K562 (cell line): ENCODE results near the gene SPINT4. TPM values are rescaled to one million over a fixed set of nuclear protein-coding genes. Genes with fewer than 3 reads are reported as not detected.

Experiments used
- ILK ChIP-seq: fragments of 450-650 bp; IDR thresholded peaks from 2 replicates; pipeline ENCODE4 v1.6.1; 2016; ENCODE audit warnings: missing genetic modification characterization, low read depth, mild to moderate bottlenecking, missing compliant biosample characterization, moderate library complexity, borderline replicate concordance
- LARP7 ChIP-seq: fragments of 450-650 bp; IDR thresholded peaks from 2 replicates; pipeline ENCODE4 v1.6.1; 2016
- LCOR ChIP-seq: sonication (generic); formaldehyde crosslinking; IDR thresholded peaks from 2 replicates; pipeline ENCODE4 v1.8.0; 2022; ENCODE audit warnings: mild to moderate bottlenecking, missing genetic modification reagents
- SIN3B ChIP-seq: fragments of 450-650 bp; IDR thresholded peaks from 2 replicates; pipeline ENCODE4 v1.6.1; 2017; ENCODE audit warnings: low read depth, mild to moderate bottlenecking, moderate library complexity
- TAL1 ChIP-seq: fragments of 450-650 bp; IDR thresholded peaks from 2 replicates; pipeline ENCODE4 v1.6.1; 2016; ENCODE audit warnings: mild to moderate bottlenecking
- YBX1 ChIP-seq: fragments of 450-650 bp; IDR thresholded peaks from 2 replicates; pipeline ENCODE4 v1.7.1; 2016; ENCODE audit warnings: mild to moderate bottlenecking
- polyA plus RNA-seq, 8 experiments: library from polyadenylated mRNA; depleted of rRNA in 4 of 8; stranded (reverse) in 5 of 8; unstranded in 3 of 8; fragments of >200 nt; fragmentation: Nextera tagmentation in 2 of 8; fragmentation: Illumina TruSeq in 1 of 8; extraction: Ambion mirVana in 2 of 8; extraction: Trizol in 1 of 8; gene quantifications; 2 replicates each; pipeline versions ENCODE4 v1.2.1 to v1.2.3, GENCODE V29; 2011 to 2014; ENCODE audit warnings: inconsistent platforms in 1 of 8, missing spikeins in 1 of 8
- total RNA-seq, 7 experiments: library from RNA; depleted of rRNA in 6 of 7; stranded (reverse); fragments of >200 nt in 6 of 7; fragmentation: Illumina TruSeq in 2 of 7; extraction: Trizol in 2 of 7; gene quantifications; 2 replicates each; pipeline versions ENCODE4 v1.2.1 to v1.2.3, GENCODE V29; 2011 to 2021; ENCODE audit warnings: low replicate concordance in 1 of 7
- TF ChIP-seq, protein P1 (sequence below): IDR thresholded peaks from 3 replicates; pipeline ENCODE4 v1.6.1; 2011; ENCODE audit warnings: borderline replicate concordance, mild to moderate bottlenecking, moderate library complexity; ENCODE audit not compliant: insufficient read length; ENCODE audit errors: extremely low read depth
- TF ChIP-seq, protein P2 (sequence below): fragments of 250-450 bp; sonication (Bioruptor Pico); IDR thresholded peaks from 2 replicates; pipeline ENCODE4 v1.8.0; 2021; ENCODE audit warnings: moderate library complexity, mild to moderate bottlenecking, inconsistent platforms
- TF ChIP-seq, protein P3 (sequence below): fragments of 450-650 bp; formaldehyde crosslinking; IDR thresholded peaks from 2 replicates; pipeline ENCODE4 v1.4.0; 2020; ENCODE audit warnings: mild to moderate bottlenecking, moderate library complexity

The SPINT4 gene
- total and polyA plus RNA-seq, 9 of the 15 experiments (the other 6 are each of a cell fraction or from before 2014, with no cell fraction given), result not detected

DNA sequence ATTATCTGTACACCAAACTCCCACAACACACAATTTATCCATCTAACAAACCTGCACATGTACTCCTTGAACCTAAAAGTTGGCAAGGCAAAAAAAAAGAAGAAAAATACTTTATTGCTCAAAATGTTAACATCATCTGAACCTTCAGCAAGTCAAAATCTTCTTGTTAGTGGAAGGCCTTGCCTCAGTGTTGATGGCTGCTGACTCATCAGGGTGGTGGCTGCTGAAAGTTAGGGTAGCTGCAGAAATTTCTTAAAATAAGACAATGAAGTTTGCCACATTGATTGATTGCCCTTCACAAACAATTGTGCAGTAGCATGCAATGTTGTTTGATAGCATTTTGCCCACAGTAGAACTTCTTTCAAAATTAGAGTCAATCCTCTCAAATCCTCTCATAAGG lies 49.4 kb upstream of the SPINT4 start (continued):
- TF ChIP-seq, protein P1, sequence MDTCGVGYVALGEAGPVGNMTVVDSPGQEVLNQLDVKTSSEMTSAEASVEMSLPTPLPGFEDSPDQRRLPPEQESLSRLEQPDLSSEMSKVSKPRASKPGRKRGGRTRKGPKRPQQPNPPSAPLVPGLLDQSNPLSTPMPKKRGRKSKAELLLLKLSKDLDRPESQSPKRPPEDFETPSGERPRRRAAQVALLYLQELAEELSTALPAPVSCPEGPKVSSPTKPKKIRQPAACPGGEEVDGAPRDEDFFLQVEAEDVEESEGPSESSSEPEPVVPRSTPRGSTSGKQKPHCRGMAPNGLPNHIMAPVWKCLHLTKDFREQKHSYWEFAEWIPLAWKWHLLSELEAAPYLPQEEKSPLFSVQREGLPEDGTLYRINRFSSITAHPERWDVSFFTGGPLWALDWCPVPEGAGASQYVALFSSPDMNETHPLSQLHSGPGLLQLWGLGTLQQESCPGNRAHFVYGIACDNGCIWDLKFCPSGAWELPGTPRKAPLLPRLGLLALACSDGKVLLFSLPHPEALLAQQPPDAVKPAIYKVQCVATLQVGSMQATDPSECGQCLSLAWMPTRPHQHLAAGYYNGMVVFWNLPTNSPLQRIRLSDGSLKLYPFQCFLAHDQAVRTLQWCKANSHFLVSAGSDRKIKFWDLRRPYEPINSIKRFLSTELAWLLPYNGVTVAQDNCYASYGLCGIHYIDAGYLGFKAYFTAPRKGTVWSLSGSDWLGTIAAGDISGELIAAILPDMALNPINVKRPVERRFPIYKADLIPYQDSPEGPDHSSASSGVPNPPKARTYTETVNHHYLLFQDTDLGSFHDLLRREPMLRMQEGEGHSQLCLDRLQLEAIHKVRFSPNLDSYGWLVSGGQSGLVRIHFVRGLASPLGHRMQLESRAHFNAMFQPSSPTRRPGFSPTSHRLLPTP, result no peak
- TF ChIP-seq TAL1 (no peak), ILK (tag) (no peak), YBX1 (no peak), LARP7 (no peak), SIN3B (no peak), LCOR (no peak)
- TF ChIP-seq, protein P2, sequence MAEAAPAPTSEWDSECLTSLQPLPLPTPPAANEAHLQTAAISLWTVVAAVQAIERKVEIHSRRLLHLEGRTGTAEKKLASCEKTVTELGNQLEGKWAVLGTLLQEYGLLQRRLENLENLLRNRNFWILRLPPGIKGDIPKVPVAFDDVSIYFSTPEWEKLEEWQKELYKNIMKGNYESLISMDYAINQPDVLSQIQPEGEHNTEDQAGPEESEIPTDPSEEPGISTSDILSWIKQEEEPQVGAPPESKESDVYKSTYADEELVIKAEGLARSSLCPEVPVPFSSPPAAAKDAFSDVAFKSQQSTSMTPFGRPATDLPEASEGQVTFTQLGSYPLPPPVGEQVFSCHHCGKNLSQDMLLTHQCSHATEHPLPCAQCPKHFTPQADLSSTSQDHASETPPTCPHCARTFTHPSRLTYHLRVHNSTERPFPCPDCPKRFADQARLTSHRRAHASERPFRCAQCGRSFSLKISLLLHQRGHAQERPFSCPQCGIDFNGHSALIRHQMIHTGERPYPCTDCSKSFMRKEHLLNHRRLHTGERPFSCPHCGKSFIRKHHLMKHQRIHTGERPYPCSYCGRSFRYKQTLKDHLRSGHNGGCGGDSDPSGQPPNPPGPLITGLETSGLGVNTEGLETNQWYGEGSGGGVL (CRISPR knock-in tag), result no peak
- TF ChIP-seq, protein P3, sequence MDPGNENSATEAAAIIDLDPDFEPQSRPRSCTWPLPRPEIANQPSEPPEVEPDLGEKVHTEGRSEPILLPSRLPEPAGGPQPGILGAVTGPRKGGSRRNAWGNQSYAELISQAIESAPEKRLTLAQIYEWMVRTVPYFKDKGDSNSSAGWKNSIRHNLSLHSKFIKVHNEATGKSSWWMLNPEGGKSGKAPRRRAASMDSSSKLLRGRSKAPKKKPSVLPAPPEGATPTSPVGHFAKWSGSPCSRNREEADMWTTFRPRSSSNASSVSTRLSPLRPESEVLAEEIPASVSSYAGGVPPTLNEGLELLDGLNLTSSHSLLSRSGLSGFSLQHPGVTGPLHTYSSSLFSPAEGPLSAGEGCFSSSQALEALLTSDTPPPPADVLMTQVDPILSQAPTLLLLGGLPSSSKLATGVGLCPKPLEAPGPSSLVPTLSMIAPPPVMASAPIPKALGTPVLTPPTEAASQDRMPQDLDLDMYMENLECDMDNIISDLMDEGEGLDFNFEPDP (CRISPR knock-in tag), result no peak
